NCI-H1092 (cell line): ENCODE results near the gene C1QL1.
A peak's percentile ranks its signal among the peaks of the same experiment; 100 is the strongest.

Experiments used
- DNase-seq: peaks from one replicate; lab custom pipeline; 2025; lab: John Stamatoyannopoulos, UW

Gene C1QL1

GRCh38 chr17:44989552-44990138 is 21.5 kb upstream of the C1QL1 start:
- no peak for DNase-seq

GRCh38 chr17:44988044-44988942 is 20.2 kb upstream of the C1QL1 start:
- DNase-seq, result no peak

- no peak for DNase-seq
Observed at GRCh38 chr17:44983563-44983962, 15.5 kb upstream of the C1QL1 start.

- DNase-seq, result no peak
Observed at GRCh38 chr17:44982113-44982702, 14.1 kb upstream of the C1QL1 start.

- no peak for DNase-seq
Observed at GRCh38 chr17:44981221-44981968, 13.3 kb upstream of the C1QL1 start.

GRCh38 chr17:44979426-44979995 is 11.4 kb upstream of the C1QL1 start:
- no peak for DNase-seq

- DNase-seq, result no peak
Observed at GRCh38 chr17:44978807-44979206, 10.7 kb upstream of the C1QL1 start.

GRCh38 chr17:44977814-44978550 is 9.9 kb upstream of the C1QL1 start:
- DNase-seq, result no peak

GRCh38 chr17:44977065-44977464 is 9.0 kb upstream of the C1QL1 start:
- no peak for DNase-seq

GRCh38 chr17:44976206-44976605 is 8.1 kb upstream of the C1QL1 start:
- DNase-seq, result no peak

GRCh38 chr17:44972953-44973352 is 4.8 kb upstream of the C1QL1 start:
- no peak for DNase-seq

- DNase-seq, result no peak
Observed at GRCh38 chr17:44971776-44972483, 3.8 kb upstream of the C1QL1 start.

GRCh38 chr17:44970136-44970741 is 2.1 kb upstream of the C1QL1 start:
- DNase-seq, result peak; percentile 34

- no peak for DNase-seq
Observed at GRCh38 chr17:44969144-44969780, 1.2 kb upstream of the C1QL1 start.

GRCh38 chr17:44967907-44968224 is 237 bp downstream of the C1QL1 start:
- no peak for DNase-seq

GRCh38 chr17:44967026-44967906 is 837 bp downstream of the C1QL1 start:
- DNase-seq, result no peak

GRCh38 chr17:44966348-44967025 is 1.6 kb downstream of the C1QL1 start:
- no peak for DNase-seq

- DNase-seq, result no peak
Observed at GRCh38 chr17:44965481-44966234, 2.4 kb downstream of the C1QL1 start.
